HL-60 (cell line): ENCODE measurements around the gene ZNF486.

ENCODE experiments used
- CTCF ChIP-seq: IDR thresholded peaks from one replicate; pipeline ENCODE4 v1.5.1; 2011; ENCODE audit warnings: low read length, control low read depth, inconsistent platforms; ENCODE audit not compliant: insufficient read depth
- POLR2AphosphoS5 ChIP-seq: IDR thresholded peaks from 2 replicates; pipeline ENCODE4 v1.6.1; 2012; ENCODE audit warnings: low read depth

- TF ChIP-seq CTCF, result no peak
- TF ChIP-seq POLR2AphosphoS5, result no peak
Measured at GRCh38 chr19:20167651-20168122, 673 bp downstream of the ZNF486 start.
